ENCODE measurements around the gene KIF21B. TPM values are rescaled to one million over a fixed set of nuclear protein-coding genes. Genes with fewer than 3 reads are reported as not detected.

KIF21B gene
- total and polyA plus RNA-seq, 2 of the 8 experiments (the other 6 are each of a cell fraction or from before 2014, with no cell fraction given) = 10.8 to 26.5 TPM

GRCh38 chr1:201019321-201019977 lies 4.1 kb downstream of the KIF21B start:
- Histone ChIP-seq H3K56ac (replicated peaks; ENCODE audit: insufficient read length, low read depth, low read length) (no peak overlapping the region), H2BK15ac (ENCODE audit: low read length) (no peak overlapping the region), H2BK120ac (replicated peaks; ENCODE audit: low read depth, low read length) (no peak overlapping the region), H3K18ac (ENCODE audit: extremely low read depth, low read length) (no peak overlapping the region), H4K8ac (ENCODE audit: extremely low read depth, insufficient read depth, low read length) (no peak overlapping the region), H3K9me3 (ENCODE audit: insufficient read depth in 2 of 2, low read depth in 1 of 2, low read length in 1 of 2) (no peaks in the 10 kb centered on the region), H2AK5ac (ENCODE audit: low read depth, low read length) (no peak overlapping the region), H4K20me1 (replicated peaks in 1 of 2; ENCODE audit: control insufficient read depth in 1 of 2, insufficient read depth in 2 of 2, low read length in 2 of 2) (peaks cover 0 to 5% of the 10 kb centered on the region in 2 experiments), H4K5ac (ENCODE audit: insufficient read length, low read depth, low read length) (no peak overlapping the region), H3K9ac (replicated peaks in 1 of 4; ENCODE audit: extremely low read depth in 1 of 4, low read depth in 3 of 4, low read length in 3 of 4) (no peak overlapping the region), H3K4me1 (replicated peaks in 1 of 4; ENCODE audit: control insufficient read depth in 3 of 4, insufficient read depth in 4 of 4, low read length in 3 of 4) (peaks cover 17 to 46% (median 33%) of the 10 kb centered on the region in 4 experiments), H4K91ac (replicated peaks; ENCODE audit: insufficient read length, low read length) (no peak overlapping the region), H3K4me2 (ENCODE audit: insufficient read depth in 1 of 2, low read depth in 2 of 2, low read length in 2 of 2) (no peak overlapping the region; a peak in 1 of 4 replicates), H2AFZ (ENCODE audit: low read length) (no peak overlapping the region), H2BK5ac (ENCODE audit: low read depth, low read length) (no peak overlapping the region), H3K4me3 (ENCODE audit: extremely low read depth in 1 of 4, insufficient read depth in 2 of 4, low read depth in 3 of 4, low read length in 4 of 4) (no peak overlapping the region), H3K27me3 (replicated peaks in 1 of 4; ENCODE audit: control insufficient read depth in 3 of 4, extremely low read depth in 1 of 4, insufficient read depth in 3 of 4, low read length in 3 of 4) (peaks cover 0 to 5% (median under 1%) of the 10 kb centered on the region in 4 experiments; a peak in 2 of 7 replicates), H3K27ac (ENCODE audit: low read depth, low read length) (no peak overlapping the region), H3K23ac (ENCODE audit: insufficient read length) (no peak overlapping the region), H3K79me1 (ENCODE audit: low read depth, low read length) (peaks cover 11% of the 10 kb centered on the region), H3K36me3 (ENCODE audit: control insufficient read depth in 2 of 4, insufficient read depth in 4 of 4, low read length in 3 of 4) (no peaks in the 10 kb centered on the region), H3K14ac (ENCODE audit: insufficient read length) (no peak overlapping the region), H3K79me2 (ENCODE audit: control insufficient read depth in 1 of 2, insufficient read depth in 2 of 2, low read length in 2 of 2) (peaks cover 0 to 32% of the 10 kb centered on the region in 2 experiments; a peak in 3 of 4 replicates), H2BK20ac (ENCODE audit: low read length) (no peak overlapping the region), H2BK12ac (ENCODE audit: low read depth, low read length) (no peak overlapping the region), H3K4ac (replicated peaks; ENCODE audit: insufficient read length, low read depth, low read length) (no peak overlapping the region), H3K23me2 (ENCODE audit: low read depth, low read length) (peaks cover 16% of the 10 kb centered on the region; the same call in 1 of the 2 replicates)
- 88% methylated on average over 5 of the region's 5 CpGs; no CpG with 5 or more reads in 1 of the 2 experiments for WGBS, 2 experiments (ENCODE audit: extremely low coverage in 1 of 2, insufficient coverage in 1 of 2, insufficient read length in 1 of 2, insufficient replicate concordance in 2 of 2, low coverage in 1 of 2, low lambda C conversion rate in 2 of 2, missing lambda C conversion rate in 1 of 2)
- CTCF ChIA-PET (ENCODE audit: partially characterized antibody) = interaction anchor here (0.6 to 23.5 kb wide), 17 partner anchors 9 to 585 kb away, joined by 3 to 532 read pairs (median 18); no protein-coding TSS in a partner anchor
- FAIRE-seq (no peak), DNase-seq (ENCODE audit: low read depth in 1 of 2, low spot score in 2 of 2) (no peak)
- POLR2A ChIA-PET (ENCODE audit: partially characterized antibody) = interaction anchor here (1.3 kb wide), 1 partner anchor 10 kb away, joined by 5 read pairs; no protein-coding TSS in a partner anchor
- TF ChIP-seq FOSL1 (IDR thresholded peaks at IDR 0.05; ENCODE audit: insufficient read depth, low read depth, low read length) (no peak), TAF1 (IDR thresholded peaks at IDR 0.05; ENCODE audit: low read depth, low read length) (no peak), KDM4A (IDR thresholded peaks at IDR 0.05; ENCODE audit: low read depth, low read length, severe bottlenecking) (no peak), CBX8 (IDR thresholded peaks at IDR 0.05; ENCODE audit: borderline replicate concordance, low read depth, low read length) (no peak), SIN3A (conservative IDR thresholded peaks at IDR 0.05 in 1 of 2, IDR thresholded peaks at IDR 0.05 in 1 of 2; ENCODE audit: low read depth in 1 of 2, low read length in 2 of 2) (no peak), SIX5 (IDR thresholded peaks at IDR 0.05; ENCODE audit: low read depth, low read length) (no peak), GTF2F1 (IDR thresholded peaks at IDR 0.05; ENCODE audit: borderline replicate concordance, low read depth, low read length) (no peak), POLR2AphosphoS5 (IDR thresholded peaks at IDR 0.05; ENCODE audit: low read depth, low read length) (no peak), PHF8 (conservative IDR thresholded peaks at IDR 0.05; ENCODE audit: low read depth, low read length) (no peak), GABPA (IDR thresholded peaks at IDR 0.05; ENCODE audit: borderline replicate concordance, insufficient read depth, low read length) (no peak), ASH2L (IDR thresholded peaks at IDR 0.05; ENCODE audit: low read length) (no peak)
